ENCODE measurements around the gene RASGRP3. TPM values are rescaled to one million over a fixed set of nuclear protein-coding genes. Genes with fewer than 3 reads are reported as not detected.
"Not testable (repeated sequence)": the region's sequence is repeated elsewhere in the genome, so short reads cannot be mapped to it uniquely, and the experiment has no call there.

RASGRP3 gene
- polyA plus RNA-seq, 1 donor, result 19.6 TPM

DNA sequence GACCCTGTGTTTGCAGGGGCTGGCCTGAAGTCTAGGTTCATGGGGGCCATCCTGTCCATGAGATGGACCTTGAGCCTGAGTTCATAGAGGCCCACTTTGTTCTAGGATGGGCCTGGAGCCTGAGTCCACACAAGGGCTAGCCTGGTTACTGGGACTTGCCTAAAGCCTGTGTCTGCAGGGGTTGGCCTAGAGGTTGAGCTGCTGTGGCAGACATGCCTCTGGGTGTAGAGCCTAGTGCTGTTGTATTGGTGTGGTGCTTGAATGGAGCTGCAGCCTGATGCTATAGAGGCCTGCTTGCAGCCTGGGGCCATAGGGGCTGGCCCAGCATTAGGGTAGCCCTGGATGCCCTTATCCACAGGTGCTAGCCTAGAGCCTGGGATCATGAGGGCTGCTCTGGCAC, 23.9 kb upstream of the RASGRP3 start:
- no peak for DNase-seq

DNA sequence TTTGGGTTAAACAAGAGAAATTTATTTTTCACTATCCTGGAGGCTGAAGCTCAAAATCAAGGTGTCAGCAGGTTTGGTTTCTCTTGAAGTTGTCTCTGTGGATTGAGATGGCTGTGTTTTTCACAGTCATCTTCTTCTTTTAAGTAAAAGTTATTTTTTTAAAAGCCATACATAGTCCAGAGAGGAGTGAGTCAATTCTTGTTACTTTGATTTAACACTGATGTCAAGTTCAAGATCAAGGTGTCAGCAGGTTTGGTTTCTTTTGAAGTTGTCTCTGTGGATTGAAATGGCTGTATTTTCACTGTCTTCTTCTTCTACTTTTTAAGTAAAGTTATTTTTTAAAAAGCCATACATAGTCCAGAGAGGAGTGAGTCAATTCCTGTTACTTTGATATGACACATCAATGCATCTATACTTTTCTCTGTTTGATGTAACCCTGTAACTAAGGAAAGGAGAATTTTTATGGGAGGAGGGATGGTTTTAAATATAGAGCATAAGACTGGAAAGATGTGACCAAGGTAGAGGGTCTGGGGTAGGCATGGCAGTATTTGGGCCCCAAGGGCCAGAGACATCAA, 22.5 kb upstream of the RASGRP3 start:
- DNase-seq, result no peak

DNA sequence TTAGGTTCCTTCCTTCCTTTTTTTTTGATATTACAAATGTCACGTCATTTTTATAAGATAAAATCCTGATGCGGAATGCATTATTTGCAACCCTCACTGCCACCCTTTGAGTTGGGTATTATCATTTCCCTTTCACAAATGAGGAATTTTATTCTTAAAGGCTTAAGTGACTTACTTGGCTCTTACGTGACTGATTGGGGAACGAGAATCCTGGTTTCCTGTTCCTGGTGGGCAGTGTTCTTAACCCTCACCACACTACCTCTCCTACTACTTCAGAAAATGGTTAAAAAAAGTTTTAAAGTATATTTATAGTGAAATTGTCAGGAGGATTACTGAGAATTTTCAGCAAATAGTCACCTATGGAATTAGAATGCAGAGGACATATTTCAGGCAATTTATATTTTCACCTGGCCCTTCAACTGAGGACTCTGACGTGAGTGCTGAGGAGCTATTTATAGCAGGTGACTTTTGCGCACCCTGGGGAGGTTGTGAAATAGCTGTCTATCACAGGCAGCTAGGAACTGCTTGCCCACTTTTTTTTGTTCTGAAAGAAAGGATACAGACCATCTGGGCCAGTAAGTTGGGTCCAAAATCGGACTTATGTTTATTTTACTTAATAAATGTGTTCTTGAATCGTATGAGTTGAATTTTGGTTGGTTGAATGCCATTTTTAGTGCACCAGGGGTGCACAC, 18.7 kb upstream of the RASGRP3 start:
- DNase-seq, result no peak

DNA sequence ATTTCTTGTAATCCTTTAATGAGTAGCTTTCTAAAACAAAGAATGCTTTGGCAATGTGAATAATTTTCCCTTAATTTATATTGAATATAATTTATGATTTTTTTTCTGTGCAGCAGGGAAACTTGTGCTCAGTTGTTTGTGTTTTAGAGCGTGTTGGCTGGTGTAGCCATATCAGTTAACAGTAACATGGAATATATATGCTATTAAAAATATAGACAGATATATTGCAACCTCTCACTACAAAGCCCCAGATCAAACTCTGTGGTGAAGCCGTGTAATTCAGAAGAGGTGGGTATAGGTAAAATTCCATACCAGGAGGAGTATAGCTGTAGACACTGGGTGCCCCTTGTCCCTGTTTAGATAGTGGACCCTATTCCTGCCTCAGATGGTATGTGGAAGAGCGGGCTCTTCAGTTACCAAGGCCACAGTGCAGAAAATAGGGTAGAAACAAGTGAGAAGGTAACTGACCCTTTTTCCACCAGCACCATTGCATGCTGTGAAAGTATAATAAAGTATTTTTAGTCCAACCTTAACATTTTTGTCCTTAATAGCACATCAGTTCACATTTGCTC, 18.1 kb upstream of the RASGRP3 start:
- no peak for DNase-seq

DNA sequence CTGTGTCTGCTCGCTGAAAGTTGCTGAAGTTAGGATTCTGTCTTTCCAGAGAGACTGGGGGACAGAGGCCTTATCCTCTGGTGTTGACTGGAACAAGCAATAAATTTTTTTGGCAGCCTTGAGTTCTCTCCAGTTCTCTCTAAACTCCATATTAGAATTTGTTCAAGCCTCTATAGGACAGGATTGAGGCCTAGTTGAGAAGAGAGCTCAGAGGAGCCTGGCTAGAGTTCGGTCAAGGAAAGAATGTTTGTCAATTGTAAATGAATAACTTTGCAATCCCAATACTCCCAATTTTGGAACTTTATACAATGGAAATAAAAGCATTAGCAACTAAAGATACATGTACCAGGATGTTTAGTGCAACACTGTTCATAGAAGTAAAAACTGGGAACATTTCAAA, 16.7 kb upstream of the RASGRP3 start:
- no peak for DNase-seq

DNA sequence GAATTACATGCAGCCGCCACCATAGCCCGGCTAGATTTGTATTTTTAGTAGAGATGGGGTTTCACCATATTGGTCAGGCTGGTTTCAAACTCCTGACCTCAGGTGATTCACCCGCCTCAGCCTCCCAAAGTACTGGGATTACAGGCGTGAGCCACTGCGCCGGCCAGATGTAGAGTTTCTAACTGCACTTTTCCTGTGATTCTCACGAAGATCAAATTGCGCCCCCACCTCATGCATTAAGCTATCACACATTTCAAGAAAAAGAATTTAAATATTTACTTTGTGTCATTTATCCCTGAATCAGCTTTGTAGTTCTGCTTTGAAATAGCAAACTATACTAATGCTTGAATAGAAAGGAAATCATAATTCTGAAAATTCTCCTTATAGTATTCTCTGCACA, 13.9 kb upstream of the RASGRP3 start:
- DNase-seq, result not testable (repeated sequence)

DNA sequence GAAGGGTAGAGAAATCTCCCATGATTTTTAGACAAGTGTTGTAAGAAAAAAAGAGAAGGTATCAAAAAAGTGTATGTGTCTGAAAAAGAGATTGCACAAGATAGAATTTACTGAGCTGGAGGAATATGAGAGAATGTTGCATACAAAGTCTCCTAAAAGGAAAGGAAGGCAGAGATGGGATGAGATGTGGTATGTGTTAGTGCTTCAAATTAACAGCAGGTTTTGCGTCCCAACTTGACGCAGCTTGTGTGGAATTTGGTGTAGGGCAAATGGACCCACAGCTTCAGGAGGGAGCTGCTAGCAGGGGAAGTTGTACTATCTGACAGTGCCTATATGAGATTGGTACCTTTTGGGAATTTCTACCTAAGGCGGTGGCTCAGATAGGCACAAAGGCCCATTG, 9.0 kb upstream of the RASGRP3 start:
- no peak for DNase-seq

DNA sequence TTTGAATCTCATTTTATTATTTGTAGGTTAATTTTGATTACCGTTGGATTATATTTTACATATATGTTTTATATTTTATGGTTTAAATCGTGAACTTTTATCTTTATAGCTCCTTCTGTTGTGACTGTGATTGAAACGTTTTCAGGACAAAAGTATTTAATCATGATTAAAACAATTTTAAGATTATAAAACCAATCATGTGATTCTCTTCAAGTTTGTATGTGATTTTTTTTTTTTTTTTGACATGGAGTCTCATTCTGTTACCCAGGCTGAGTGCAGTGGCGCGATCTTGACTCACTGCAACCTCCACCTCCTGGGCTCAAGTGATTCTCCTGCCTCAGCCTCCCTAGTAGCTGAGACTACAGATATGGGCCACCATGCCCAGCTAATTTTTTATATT, 7.2 kb upstream of the RASGRP3 start:
- no peak for DNase-seq

DNA sequence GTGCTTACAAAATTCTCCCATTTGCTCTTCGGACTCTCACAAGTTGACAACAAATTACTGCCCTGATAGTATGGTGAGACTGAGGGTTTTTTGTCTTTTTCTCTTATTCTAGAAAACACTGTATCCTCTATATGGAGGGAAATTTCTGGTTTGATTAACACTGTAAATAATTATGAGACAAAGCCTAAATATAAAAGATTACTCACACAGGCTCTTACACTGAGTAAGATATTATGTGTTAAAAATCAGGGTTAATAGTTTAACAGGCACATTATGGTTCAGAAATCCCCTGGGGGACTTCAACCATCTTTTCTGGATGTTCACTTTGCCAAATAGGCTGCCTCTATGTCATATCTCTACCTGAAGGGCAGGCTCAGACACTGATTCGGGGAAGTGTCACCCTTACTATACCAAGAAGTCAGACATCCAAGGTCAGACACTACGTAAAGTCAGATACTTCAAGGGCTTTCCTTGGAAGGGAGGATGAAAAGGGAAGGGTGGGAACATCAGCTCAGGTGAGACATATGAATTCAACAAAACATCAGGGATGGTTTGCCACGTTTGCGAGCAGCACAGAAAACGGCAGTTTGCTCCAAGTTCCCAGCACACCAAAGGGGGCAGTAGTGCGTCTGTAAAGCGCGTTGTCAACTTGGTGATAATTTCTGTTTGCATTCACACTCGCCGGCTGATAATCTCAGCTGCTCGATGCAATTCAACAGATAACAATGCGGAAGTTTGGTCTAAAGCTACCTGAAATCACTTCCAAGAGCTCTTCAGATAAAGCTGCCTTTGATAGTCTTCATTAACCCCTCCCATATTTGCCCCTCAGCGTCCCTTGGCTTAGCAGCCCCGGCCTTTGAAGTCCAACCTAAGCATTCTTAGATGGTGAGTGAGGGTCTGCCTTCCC, 972 bp upstream of the RASGRP3 start:
- peak; percentile 85 for DNase-seq

DNA sequence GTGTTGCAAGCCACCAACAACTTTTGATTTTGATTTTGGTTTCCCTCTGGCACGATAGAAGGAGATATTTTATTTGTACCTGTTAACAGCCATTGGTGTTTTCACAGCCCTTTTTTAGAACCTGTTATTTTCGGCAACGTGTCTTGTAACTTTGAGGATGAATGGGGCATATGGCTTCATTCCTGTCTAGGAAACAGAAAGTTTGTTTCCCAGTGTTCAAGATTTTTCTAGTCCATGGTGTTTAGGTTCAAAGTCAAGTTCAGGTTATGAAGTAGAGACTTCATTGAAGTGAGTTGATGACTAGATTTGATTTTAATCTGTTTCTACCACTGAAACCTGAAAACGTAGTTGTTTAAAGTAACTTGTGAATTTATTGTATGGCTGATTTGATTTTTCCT, 343 bp downstream of the RASGRP3 start:
- DNase-seq, result no peak

DNA sequence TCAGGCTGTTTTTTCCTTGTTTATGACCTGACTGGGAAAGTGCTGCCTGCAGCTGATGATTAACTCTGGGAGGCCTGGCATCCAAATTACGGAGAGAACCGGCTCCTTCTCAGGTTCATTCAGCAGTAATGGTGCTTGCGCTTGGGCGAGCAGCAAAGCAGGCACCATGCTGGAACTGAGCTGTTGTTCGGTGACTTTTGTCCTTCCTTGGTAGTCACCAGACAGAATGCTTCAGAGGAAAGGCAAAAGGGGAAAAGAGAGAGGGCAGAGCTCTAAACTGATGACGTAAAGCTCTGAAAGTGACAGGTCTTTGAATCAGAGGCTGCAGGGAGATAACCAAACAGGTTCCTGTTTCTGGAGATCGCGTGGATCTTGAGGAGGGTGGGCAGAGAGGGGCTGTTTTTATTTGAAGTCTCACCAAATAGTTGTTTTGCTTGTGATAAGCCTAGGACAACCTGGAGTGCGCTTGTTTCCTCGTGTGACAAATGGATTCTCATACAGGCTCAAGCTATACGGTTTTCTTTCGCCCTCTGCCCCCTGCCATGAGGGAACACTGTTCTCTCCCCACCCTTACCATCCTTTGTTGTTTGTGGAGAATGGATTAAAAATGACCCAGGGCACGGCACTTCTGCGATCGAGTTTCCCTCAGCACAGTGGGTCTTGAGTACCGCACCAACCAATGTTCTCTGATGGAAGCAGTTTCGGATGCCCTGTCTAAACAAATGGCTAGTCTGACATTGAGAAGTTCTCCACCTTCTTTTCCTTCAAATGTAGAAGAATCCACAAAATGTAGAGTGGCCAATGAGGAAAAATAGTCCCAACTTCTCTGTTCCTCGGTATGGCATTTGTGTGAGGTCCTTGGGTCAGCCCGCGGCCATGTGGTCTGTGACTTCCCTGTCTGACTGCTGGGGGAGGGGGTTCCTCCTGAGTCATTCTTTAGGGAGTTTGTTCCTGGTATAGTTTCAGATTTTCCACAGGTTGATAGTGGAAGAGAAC, 1.3 kb downstream of the RASGRP3 start:
- peak; percentile 55 for DNase-seq

DNA sequence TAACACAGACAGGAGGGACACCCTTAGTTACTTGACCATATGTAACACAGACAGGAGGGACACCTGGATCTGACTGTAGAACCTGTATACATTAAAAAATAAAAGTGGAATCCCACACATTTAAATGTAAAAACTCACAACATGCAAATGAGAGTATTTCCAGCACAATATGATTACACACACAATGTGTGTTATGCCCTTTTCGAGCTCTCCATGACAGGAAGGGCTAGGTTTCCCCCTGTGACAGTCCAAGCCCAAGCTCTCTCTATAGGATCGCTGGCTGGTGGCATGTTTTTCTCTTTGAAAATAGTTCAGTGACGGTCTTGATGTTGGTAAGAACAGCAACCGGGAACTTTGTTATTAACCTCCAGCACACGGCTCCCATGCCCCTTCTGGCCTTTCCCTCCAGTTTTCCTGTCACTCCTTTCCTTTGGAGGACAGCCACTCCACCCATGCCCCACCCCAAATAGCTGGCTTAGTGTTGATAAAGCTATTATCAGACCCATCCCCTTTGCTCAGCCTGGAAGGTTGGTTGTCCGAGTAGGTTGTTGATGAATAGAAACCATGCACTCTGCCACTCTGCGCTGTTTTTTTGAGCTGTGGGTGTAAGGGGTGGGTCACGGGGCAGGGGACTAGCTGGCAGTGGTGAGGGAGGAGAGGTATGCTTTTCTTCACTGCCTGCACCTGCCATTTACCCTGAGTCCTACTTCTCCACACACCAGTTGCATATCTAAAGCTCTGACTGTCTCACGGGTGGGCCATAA, 2.7 kb downstream of the RASGRP3 start:
- no peak for DNase-seq

DNA sequence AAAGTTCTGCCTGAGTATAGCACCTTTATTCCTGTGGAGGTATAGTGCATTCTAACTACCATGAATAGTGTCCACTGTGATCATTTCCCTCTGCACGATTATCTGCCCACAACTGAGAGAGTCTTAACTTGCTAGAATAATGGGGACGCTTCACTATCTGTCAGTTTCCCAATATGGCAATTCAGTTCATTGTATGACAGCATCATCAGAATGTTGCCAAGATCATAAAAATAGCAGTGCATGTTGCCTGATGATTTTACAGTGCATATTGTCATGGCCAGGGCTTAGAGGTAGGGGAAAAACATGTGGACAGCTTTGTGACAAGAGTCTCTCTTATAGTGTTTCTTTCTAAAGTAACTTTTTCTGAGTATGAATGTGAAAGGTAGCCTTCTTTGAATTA, 6.1 kb downstream of the RASGRP3 start:
- no peak for DNase-seq

DNA sequence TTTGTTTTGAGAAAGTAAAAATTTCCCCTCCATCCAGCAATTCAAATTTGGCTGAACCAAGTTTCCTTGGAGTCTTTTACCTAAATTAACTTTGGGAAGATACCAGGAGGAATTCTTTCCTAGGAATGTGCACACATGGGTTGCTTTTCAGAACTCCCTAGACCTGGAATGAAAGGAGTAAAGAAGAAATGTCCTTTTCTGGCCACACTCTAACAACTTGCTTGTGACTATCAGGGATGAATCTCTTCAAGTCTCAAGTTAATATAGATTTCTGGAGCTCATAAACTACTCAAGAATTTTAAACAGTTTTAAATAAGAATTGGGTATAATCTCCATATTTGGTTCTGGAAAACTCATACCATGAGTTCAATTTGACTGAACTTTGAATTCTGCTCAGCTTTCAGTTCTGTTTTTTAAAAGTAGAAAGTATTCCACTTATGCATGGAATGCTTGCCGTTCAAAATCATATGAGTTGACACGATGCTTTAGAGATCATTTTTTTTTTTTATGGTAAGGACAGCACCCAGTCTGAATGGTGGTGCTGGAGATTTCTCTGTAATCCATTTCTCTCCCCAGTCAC, 7.7 kb downstream of the RASGRP3 start:
- no peak for DNase-seq

DNA sequence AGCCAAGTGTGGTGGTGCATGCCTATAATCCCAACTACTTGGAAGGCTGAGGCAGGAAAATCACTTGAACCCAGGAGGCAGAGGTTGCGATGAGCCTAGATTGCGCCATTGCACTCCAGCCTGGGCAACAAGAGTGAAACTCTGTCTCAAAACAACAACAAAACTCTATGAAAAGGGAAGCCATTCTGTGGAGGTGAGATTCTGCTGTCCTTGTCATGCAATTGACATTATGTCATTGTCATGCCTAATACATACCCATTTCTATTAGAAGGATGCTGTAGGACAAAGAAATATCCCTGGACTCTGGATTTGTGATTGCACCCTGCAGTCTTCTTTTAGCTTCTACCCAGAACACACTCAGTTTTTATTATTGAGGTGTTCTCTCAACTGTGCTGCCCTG, 8.6 kb downstream of the RASGRP3 start:
- DNase-seq, result no peak

DNA sequence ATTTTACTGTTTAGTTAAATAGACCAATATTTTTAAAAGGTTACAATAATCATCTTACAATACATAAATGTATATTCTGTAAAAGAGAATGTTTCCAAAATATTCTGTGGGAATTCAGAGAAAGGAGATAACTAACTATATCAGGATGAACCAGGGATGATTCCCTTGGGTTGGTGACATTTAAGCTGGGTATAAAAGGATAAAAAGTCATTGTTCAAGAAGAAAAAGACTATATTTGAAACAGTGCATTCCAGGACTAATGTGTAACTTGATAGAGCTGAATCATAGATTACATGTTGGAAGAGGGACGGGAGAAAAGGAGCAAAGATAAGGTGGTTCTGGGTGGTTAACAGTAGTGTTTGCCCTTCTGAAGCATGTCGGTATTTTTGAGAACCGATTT, 10.1 kb downstream of the RASGRP3 start:
- no peak for DNase-seq

DNA sequence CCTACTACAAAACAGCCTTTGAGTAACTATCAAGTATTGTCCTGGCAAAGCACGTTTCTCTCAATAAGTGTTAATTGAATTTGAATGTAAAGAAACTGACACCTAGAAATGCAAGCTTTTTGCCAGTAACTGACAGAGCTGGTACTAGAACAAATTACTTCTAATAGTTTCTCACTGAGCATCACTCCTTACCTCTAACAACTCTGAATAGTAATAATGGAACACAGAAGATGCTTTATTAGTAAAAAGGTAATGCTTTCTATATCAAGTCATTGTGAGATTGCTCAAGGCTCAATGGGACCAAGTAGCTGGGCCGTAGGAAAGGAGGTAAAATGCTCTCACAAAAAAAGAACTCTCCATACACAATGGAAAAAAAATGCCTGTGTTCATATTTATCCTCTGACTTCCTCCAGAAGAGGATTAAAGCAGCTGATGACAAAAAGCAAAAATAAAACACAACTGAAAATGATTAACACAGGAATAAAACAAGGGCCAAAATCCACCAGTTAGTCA, 11.8 kb downstream of the RASGRP3 start:
- no peak for DNase-seq

DNA sequence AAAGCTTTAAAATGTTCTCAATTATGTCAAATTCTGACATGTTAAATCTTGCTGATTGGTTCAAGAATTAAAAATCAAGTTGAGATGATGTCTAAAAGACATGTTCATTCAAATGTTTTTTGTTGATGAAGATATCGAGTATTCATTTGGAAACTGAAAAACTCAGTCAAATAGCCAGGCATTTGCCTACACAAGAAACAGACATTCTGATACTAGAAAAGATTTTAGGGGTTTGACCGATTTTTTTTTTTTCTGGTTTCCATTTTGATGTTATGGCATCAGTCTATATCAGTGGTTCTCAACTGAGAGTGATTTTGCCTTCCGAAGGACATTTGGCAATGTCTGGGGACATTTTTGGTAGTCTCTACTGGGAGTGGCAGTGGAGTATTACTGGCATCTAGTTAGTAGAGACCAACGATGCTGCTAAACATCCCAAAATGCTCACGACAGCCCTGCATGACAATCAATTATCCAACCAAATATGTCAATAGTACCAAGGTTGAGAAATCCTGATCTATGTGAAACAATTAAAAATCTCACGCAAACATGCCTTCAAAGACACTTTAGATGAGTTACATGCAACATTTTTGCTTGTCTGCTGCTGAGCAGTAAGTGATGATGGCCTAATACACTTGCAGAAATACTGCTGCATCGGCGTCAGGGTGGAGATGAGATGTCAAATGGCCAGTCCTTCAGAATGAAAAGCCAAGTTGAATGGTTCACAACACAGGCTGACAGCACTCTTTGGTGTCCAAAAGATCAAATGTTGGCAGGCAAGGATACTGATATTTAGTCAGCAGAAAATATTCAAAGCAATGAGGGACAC, 12.5 kb downstream of the RASGRP3 start:
- no peak for DNase-seq

DNA sequence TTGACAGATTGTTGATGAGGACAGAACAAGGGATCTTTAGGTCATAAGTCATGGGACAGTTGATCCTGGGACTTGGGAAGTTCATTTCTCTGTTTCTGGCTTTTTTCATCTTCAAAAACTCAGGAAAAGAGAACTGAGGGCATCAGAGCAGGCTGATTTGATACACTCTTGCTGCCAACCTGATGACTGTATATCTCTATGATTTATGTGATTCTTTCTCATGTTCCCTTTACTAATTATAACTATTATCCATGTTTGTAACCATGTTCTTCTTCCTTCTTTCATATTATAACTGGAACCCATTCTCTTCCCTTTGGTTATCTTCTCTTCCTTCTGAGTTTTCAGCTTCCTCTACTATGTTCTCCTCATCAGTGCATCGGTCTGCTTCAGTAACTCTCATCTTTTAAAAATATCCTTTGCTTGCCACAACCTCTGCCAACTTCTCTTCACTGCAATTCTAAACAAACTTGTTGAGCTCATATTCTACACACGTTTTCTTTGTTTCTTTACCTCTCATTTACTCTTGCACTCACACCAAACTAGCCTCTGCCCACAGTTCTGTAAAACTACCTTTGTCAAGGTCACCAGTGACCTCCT, 13.5 kb downstream of the RASGRP3 start:
- DNase-seq, result no peak
